Upper lobe of right lung (tissue), 1 donor: Measurements from ENCODE around the gene SLC5A4. TPM values are rescaled to one million over a fixed set of nuclear protein-coding genes. Genes with fewer than 3 reads are reported as not detected.
A peak's percentile ranks its signal among the peaks of the same experiment; 100 is the strongest.

ENCODE experiments used
- ATAC-seq: fragments of 200-7000 bp; cut with Tn5 transposase; one replicate; pipeline ENCODE4 v1.9.1; 2020; ENCODE audit warnings: mild to moderate bottlenecking, moderate library complexity
- DNase-seq: peaks from one replicate; pipeline ENCODE4 v3.0.0-alpha.2; 2020
- H3K27ac ChIP-seq: fragments of 200-600 bp; one replicate; pipeline ENCODE4 v1.8.0; 2022
- H3K27me3 ChIP-seq: fragments of 200-600 bp; one replicate; pipeline ENCODE4 v1.8.0; 2022; ENCODE audit warnings: mild to moderate bottlenecking
- H3K36me3 ChIP-seq: fragments of 200-600 bp; one replicate; pipeline ENCODE4 v1.8.0; 2022
- H3K4me1 ChIP-seq: fragments of 200-600 bp; one replicate; pipeline ENCODE4 v1.8.0; 2022
- H3K4me3 ChIP-seq: fragments of 200-600 bp; one replicate; pipeline ENCODE4 v1.8.0; 2022; ENCODE audit warnings: mild to moderate bottlenecking
- H3K9me3 ChIP-seq: fragments of 200-600 bp; one replicate; pipeline ENCODE4 v1.8.0; 2022
- intact Hi-C: fragments of 100-400 bp; cut with DNase I; formaldehyde crosslinking; loops from one replicate; pipeline ENCODE4 v1.11.0; 2022
- total RNA-seq: library from RNA; stranded (reverse); fragmentation: NEBNext Ultra II Directional; extraction: Animal tissue kit (Norgen Biotek cat#: 25700); gene quantifications from one replicate; pipeline ENCODE4 v1.2.1, GENCODE V29; 2021
- TF ChIP-seq, protein P1 (sequence below): fragments of 200-600 bp; IDR thresholded peaks from one replicate; pipeline ENCODE4 v1.8.0; 2022; ENCODE audit warnings: antibody characterized with exemption
- donor health status: DM: no; HTN: yes; CAD: no; lungs with severe emphysema.

The SLC5A4 gene
- total RNA-seq, 1 donor from 2014 or later = 1.6 TPM

DNA sequence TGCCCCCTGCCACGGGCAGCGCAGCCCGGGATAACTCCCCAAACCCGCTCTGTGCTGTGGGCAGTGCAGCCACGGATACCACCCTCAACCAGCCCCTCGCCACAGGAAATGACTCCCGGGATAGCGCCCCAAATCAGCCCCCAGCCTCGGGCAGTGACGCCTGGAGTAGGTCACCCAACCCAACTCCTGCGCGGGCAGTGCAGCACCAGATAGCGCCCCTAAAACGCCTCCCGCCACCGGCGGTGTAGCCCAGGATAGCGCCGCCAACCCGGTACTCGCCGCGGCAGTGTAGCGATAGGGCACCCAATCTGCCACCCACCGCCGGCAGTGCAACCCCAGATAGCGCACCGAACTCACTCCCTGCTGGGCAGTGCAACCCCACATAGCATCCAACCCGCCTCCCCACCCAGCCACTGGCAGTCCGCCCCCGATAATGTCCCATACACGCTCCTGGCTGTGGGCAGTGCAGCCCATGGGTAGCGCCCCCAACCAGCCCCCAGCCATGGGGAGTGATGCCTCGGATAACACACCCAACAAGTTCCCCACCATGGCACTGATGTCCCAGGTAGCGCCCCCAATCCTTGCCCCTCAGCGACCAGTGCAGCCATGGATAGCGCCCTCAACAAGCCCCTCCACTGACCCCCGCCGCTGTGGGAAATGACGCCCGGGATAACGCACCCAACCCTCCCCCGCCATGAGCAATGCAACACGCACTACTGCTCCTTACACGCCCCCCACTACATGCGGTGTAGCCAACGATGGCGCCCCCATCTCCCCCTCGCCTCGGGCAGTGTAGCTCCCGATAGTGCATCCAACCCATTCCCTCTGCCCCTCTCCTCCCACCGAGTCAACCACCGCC, 51.7 kb downstream of the SLC5A4 start:
- Histone ChIP-seq H3K27ac (no peak overlapping the region), H3K4me1 (peaks cover 11% of the 10 kb centered on the region), H3K27me3 (peaks cover 22% of the 10 kb centered on the region), H3K4me3 (peak overlapping the region; percentile 36), H3K36me3 (no peaks in the 10 kb centered on the region), H3K9me3 (no peaks in the 10 kb centered on the region)
- intact Hi-C loops = no loop called here
- no peak for DNase-seq
- no peak for ATAC-seq
- TF ChIP-seq, protein P1, sequence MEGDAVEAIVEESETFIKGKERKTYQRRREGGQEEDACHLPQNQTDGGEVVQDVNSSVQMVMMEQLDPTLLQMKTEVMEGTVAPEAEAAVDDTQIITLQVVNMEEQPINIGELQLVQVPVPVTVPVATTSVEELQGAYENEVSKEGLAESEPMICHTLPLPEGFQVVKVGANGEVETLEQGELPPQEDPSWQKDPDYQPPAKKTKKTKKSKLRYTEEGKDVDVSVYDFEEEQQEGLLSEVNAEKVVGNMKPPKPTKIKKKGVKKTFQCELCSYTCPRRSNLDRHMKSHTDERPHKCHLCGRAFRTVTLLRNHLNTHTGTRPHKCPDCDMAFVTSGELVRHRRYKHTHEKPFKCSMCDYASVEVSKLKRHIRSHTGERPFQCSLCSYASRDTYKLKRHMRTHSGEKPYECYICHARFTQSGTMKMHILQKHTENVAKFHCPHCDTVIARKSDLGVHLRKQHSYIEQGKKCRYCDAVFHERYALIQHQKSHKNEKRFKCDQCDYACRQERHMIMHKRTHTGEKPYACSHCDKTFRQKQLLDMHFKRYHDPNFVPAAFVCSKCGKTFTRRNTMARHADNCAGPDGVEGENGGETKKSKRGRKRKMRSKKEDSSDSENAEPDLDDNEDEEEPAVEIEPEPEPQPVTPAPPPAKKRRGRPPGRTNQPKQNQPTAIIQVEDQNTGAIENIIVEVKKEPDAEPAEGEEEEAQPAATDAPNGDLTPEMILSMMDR = no peak

DNA sequence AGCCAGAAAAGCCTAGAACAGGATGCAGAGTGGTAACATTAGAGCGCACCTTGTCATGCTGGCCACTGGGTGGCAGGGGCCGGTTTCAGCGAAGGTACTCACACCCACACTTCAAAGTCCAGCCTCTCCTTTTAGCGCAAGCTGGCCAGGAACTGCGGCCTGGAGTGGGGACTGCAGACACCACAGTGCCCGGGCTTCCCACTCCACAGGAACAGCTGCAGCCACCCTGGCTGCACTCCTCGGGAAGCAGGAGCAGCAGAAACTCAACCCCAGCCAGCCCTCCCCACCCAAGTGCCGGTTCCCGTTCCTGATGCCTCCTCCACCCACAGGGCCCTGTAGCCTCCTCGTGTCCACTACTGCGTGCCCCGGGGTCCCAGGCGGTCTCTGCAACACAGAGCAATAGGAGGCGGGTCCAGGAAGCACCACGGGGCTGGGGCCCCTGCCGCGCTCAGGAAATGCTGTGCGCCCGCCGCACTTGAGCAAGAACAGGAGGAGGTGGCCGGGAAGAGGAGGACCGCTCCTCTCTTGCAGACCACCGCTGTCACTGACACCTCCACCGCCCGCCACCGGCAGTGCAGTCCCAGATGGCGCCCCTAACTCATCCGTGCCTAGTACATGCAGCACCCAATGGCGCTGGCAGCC, 52.5 kb downstream of the SLC5A4 start:
- peak overlapping the region; percentile 36 for H3K4me3 ChIP-seq
- no peaks in the 10 kb centered on the region for H3K36me3 ChIP-seq
- H3K27ac ChIP-seq = no peak overlapping the region
- peak; percentile 84 for ATAC-seq
- H3K4me1 ChIP-seq = peaks cover 11% of the 10 kb centered on the region
- TF ChIP-seq, protein P1 = peak; percentile 55
- peaks cover 27% of the 10 kb centered on the region for H3K27me3 ChIP-seq
- DNase-seq = peak; percentile 83
- intact Hi-C loops = no loop called here
- H3K9me3 ChIP-seq = no peaks in the 10 kb centered on the region

DNA sequence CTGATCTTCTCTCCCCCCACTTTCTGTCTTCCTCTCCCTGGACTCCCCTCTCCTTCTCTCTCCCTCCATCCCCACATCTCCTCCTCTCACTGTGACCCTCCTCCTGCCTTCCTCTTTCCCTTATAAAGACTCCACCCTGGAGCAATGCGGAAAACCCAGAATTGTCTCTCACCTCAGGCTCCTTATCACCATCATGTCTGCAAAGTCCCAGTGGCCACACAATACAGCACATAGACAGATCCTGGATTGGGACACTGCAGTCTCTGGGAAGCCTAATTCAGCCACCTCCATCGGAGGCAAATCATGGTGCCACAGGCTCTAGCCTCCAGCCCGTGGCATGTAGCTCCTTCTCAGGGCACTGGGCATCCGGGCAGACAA, 53.0 kb downstream of the SLC5A4 start:
- no peaks in the 10 kb centered on the region for H3K9me3 ChIP-seq
- TF ChIP-seq, protein P1 = no peak
- intact Hi-C loops = no loop called here
- DNase-seq (no peak), ATAC-seq (no peak)
- no peaks in the 10 kb centered on the region for H3K36me3 ChIP-seq
- H3K27me3 ChIP-seq = peaks cover 32% of the 10 kb centered on the region
- H3K27ac ChIP-seq = no peak overlapping the region
- H3K4me3 ChIP-seq = no peak overlapping the region
- peaks cover 11% of the 10 kb centered on the region for H3K4me1 ChIP-seq

DNA sequence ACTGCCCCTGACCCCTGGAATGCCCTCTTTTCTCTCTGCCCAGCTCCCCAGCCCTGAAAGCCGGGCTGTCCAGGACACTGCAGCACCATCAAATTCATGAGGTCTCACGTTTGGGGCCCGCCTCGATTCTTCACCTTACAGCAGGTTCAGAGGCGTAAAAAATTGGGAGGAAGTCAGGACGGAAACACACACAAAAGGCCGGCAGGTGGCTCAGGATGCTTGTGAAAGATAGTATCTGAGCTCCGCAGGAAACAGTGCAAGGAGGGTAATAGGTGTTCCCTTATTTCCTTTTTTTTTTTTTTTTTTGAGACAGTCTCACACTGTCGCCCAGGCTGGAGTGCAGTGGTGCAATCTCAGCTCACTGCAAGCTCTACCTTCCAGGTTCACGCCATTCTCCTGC, 54.4 kb downstream of the SLC5A4 start:
- H3K27ac ChIP-seq = no peak overlapping the region
- no peaks in the 10 kb centered on the region for H3K9me3 ChIP-seq
- TF ChIP-seq, protein P1 = no peak
- intact Hi-C loops = no loop called here
- H3K4me1 ChIP-seq = peaks cover 11% of the 10 kb centered on the region
- peaks cover 38% of the 10 kb centered on the region for H3K27me3 ChIP-seq
- no peak for ATAC-seq
- no peaks in the 10 kb centered on the region for H3K36me3 ChIP-seq
- no peak overlapping the region for H3K4me3 ChIP-seq
- DNase-seq = no peak

DNA sequence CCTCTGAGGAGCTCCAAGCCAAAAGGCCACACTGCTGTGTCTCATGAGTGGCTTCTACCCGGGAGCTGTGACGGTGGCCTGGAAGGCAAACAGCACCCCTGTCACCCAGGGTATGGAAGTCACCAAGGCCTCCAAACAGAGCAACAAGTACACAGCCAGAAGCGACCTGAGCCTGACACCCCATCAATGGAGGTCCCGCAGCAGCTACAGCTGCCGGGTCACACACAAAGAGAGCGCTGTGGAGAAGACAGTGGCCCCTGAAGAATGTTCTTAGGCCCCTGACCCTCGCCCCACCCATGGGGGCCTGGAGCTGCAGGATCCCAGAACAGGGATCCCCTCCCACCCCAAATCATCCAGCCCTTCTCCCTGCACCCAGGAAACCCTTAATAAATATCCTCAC, 55.2 kb downstream of the SLC5A4 start:
- H3K9me3 ChIP-seq = no peaks in the 10 kb centered on the region
- H3K4me1 ChIP-seq = peaks cover 11% of the 10 kb centered on the region
- ATAC-seq (no peak), DNase-seq (no peak)
- no peaks in the 10 kb centered on the region for H3K36me3 ChIP-seq
- intact Hi-C loops = no loop called here
- H3K27ac ChIP-seq = no peak overlapping the region
- peaks cover 38% of the 10 kb centered on the region for H3K27me3 ChIP-seq
- TF ChIP-seq, protein P1 = no peak
- no peak overlapping the region for H3K4me3 ChIP-seq
